Measurements from ENCODE around the gene CNN2.

CNN2 gene

GRCh38 chr19:991174-991931 is 35.1 kb upstream of the CNN2 start:
- Mint-ChIP-seq H3K9me3 (no peaks in the 10 kb centered on the region), H3K27ac (no peak overlapping the region), H3K4me3 (no peak overlapping the region), H3K4me1 (ENCODE audit: low read depth) (peaks cover 16% of the 10 kb centered on the region), H3K27me3 (peaks cover 19% of the 10 kb centered on the region), H3K36me3 (ENCODE audit: low read depth) (peaks cover 84% of the 10 kb centered on the region)
- intact Hi-C loops (cut with micrococcal nuclease): no loop called here

GRCh38 chr19:991932-992669 is 34.3 kb upstream of the CNN2 start:
- H3K36me3 Mint-ChIP-seq (ENCODE audit: low read depth): peaks cover 76% of the 10 kb centered on the region
- no peaks in the 10 kb centered on the region for H3K9me3 Mint-ChIP-seq
- H3K27ac Mint-ChIP-seq: no peak overlapping the region
- peaks cover 26% of the 10 kb centered on the region for H3K27me3 Mint-ChIP-seq
- no peak overlapping the region for H3K4me3 Mint-ChIP-seq
- H3K4me1 Mint-ChIP-seq (ENCODE audit: low read depth): peaks cover 19% of the 10 kb centered on the region
- intact Hi-C loops (cut with micrococcal nuclease): no loop called here

- peaks cover 19% of the 10 kb centered on the region for H3K4me1 Mint-ChIP-seq (ENCODE audit: low read depth)
- peaks cover 32% of the 10 kb centered on the region for H3K27me3 Mint-ChIP-seq
- H3K27ac Mint-ChIP-seq: no peak overlapping the region
- no peak overlapping the region for H3K4me3 Mint-ChIP-seq
- H3K36me3 Mint-ChIP-seq (ENCODE audit: low read depth): peaks cover 70% of the 10 kb centered on the region
- H3K9me3 Mint-ChIP-seq: no peaks in the 10 kb centered on the region
- intact Hi-C loops (cut with micrococcal nuclease): no loop called here
Measured at GRCh38 chr19:992670-993055, 33.7 kb upstream of the CNN2 start.

- Mint-ChIP-seq H3K4me1 (ENCODE audit: low read depth) (peaks cover 14% of the 10 kb centered on the region), H3K4me3 (no peak overlapping the region), H3K27ac (no peak overlapping the region), H3K27me3 (peaks cover 39% of the 10 kb centered on the region), H3K36me3 (ENCODE audit: low read depth) (peaks cover 63% of the 10 kb centered on the region), H3K9me3 (no peaks in the 10 kb centered on the region)
- intact Hi-C loops (cut with micrococcal nuclease): no loop called here
Measured at GRCh38 chr19:993361-993830, 33.0 kb upstream of the CNN2 start.

- no peak overlapping the region for H3K27ac Mint-ChIP-seq
- H3K36me3 Mint-ChIP-seq (ENCODE audit: low read depth): peaks cover 58% of the 10 kb centered on the region
- H3K27me3 Mint-ChIP-seq: peaks cover 44% of the 10 kb centered on the region
- no peaks in the 10 kb centered on the region for H3K9me3 Mint-ChIP-seq
- H3K4me1 Mint-ChIP-seq (ENCODE audit: low read depth): peaks cover 13% of the 10 kb centered on the region
- intact Hi-C loops (cut with micrococcal nuclease): no loop called here
- H3K4me3 Mint-ChIP-seq: no peak overlapping the region
Measured at GRCh38 chr19:993831-994393, 32.5 kb upstream of the CNN2 start.

GRCh38 chr19:994516-994915 is 31.9 kb upstream of the CNN2 start:
- Mint-ChIP-seq H3K36me3 (ENCODE audit: low read depth) (peaks cover 52% of the 10 kb centered on the region), H3K4me1 (ENCODE audit: low read depth) (peaks cover 12% of the 10 kb centered on the region), H3K4me3 (no peak overlapping the region), H3K27ac (no peak overlapping the region), H3K9me3 (no peaks in the 10 kb centered on the region), H3K27me3 (peaks cover 50% of the 10 kb centered on the region)
- intact Hi-C loops (cut with micrococcal nuclease): no loop called here

GRCh38 chr19:995051-995827 is 31.2 kb upstream of the CNN2 start:
- H3K27me3 Mint-ChIP-seq: peaks cover 55% of the 10 kb centered on the region
- peaks cover 45% of the 10 kb centered on the region for H3K36me3 Mint-ChIP-seq (ENCODE audit: low read depth)
- no peak overlapping the region for H3K4me3 Mint-ChIP-seq
- no peak overlapping the region for H3K27ac Mint-ChIP-seq
- no peaks in the 10 kb centered on the region for H3K9me3 Mint-ChIP-seq
- intact Hi-C loops (cut with micrococcal nuclease): no loop called here
- H3K4me1 Mint-ChIP-seq (ENCODE audit: low read depth): peaks cover 12% of the 10 kb centered on the region

- H3K9me3 Mint-ChIP-seq: no peaks in the 10 kb centered on the region
- intact Hi-C loops (cut with micrococcal nuclease): no loop called here
- peaks cover 60% of the 10 kb centered on the region for H3K27me3 Mint-ChIP-seq
- peaks cover 17% of the 10 kb centered on the region for H3K4me1 Mint-ChIP-seq (ENCODE audit: low read depth)
- H3K36me3 Mint-ChIP-seq (ENCODE audit: low read depth): peaks cover 35% of the 10 kb centered on the region
- no peak overlapping the region for H3K4me3 Mint-ChIP-seq
- no peak overlapping the region for H3K27ac Mint-ChIP-seq
Measured at GRCh38 chr19:996051-996838, 30.2 kb upstream of the CNN2 start.

GRCh38 chr19:998064-998463 is 28.3 kb upstream of the CNN2 start:
- peaks cover 23% of the 10 kb centered on the region for H3K4me1 Mint-ChIP-seq (ENCODE audit: low read depth)
- no peaks in the 10 kb centered on the region for H3K9me3 Mint-ChIP-seq
- H3K36me3 Mint-ChIP-seq (ENCODE audit: low read depth): peaks cover 19% of the 10 kb centered on the region
- peaks cover 76% of the 10 kb centered on the region for H3K27me3 Mint-ChIP-seq
- H3K4me3 Mint-ChIP-seq: no peak overlapping the region
- no peak overlapping the region for H3K27ac Mint-ChIP-seq
- intact Hi-C loops (cut with micrococcal nuclease): no loop called here

- Mint-ChIP-seq H3K27me3 (peaks cover 82% of the 10 kb centered on the region), H3K4me1 (ENCODE audit: low read depth) (peaks cover 23% of the 10 kb centered on the region), H3K27ac (no peak overlapping the region), H3K4me3 (no peak overlapping the region), H3K36me3 (ENCODE audit: low read depth) (peaks cover 6% of the 10 kb centered on the region), H3K9me3 (no peaks in the 10 kb centered on the region)
- intact Hi-C loops (cut with micrococcal nuclease): no loop called here
Measured at GRCh38 chr19:999379-999719, 27.1 kb upstream of the CNN2 start.

- H3K4me3 Mint-ChIP-seq: peak within 1 kb of the TSS; percentile 72
Measured at GRCh38 chr19:1000095-1000494, 26.3 kb upstream of the CNN2 start, which contains the start of gene GRIN3B. TSS of gene GRIN3B (plus strand) at chr19:1000419. CDS start at chr19:1000438, 19 bp downstream.

GRCh38 chr19:1000591-1001537 is 25.5 kb upstream of the CNN2 start:
- Mint-ChIP-seq H3K36me3 (ENCODE audit: low read depth) (no peaks in the 10 kb centered on the region), H3K4me3 (peak overlapping the region; percentile 72), H3K27ac (peak overlapping the region; percentile 42), H3K27me3 (peaks cover 71% of the 10 kb centered on the region), H3K9me3 (no peaks in the 10 kb centered on the region), H3K4me1 (ENCODE audit: low read depth) (peaks cover 23% of the 10 kb centered on the region)
- intact Hi-C loops (cut with micrococcal nuclease): no loop called here

More at GRCh38 chr19:1000095-1000494, 26.3 kb upstream of the CNN2 start, which contains the start of gene GRIN3B:
- H3K27me3 Mint-ChIP-seq: peaks cover 78% of the 10 kb centered on the region
- intact Hi-C loops (cut with micrococcal nuclease): no loop called here
- no peaks in the 10 kb centered on the region for H3K36me3 Mint-ChIP-seq (ENCODE audit: low read depth)
- H3K27ac Mint-ChIP-seq: peak within 1 kb of the TSS; percentile 42
- H3K9me3 Mint-ChIP-seq: no peaks in the 10 kb centered on the region
- peaks cover 23% of the 10 kb centered on the region for H3K4me1 Mint-ChIP-seq (ENCODE audit: low read depth)
